Lower leg skin (tissue), 4 donors: Measurements from ENCODE around the gene SH3D21. TPM values are rescaled to one million over a fixed set of nuclear protein-coding genes. Genes with fewer than 3 reads are reported as not detected.

Experiments used
- DNase-seq, 2 donors: peaks; one replicate each; pipeline ENCODE4 v3.0.0-alpha.2; 2019; ENCODE audit warnings: low spot score in 2 of 2
- H3K4me3 ChIP-seq: fragments of 200-600 bp; sonication (generic); 2 replicates; pipeline ENCODE4 v1.5.1; 2017; ENCODE audit warnings: mild to moderate bottlenecking, low read depth; ENCODE audit not compliant: poor library complexity, severe bottlenecking
- CTCF ChIP-seq, 3 donors: fragments of 450-650 bp; IDR thresholded peaks; one replicate each; pipeline ENCODE4 v1.5.1; 2016; ENCODE audit warnings: antibody characterized with exemption in 3 of 3, mild to moderate bottlenecking in 3 of 3, moderate library complexity in 2 of 3
- POLR2A ChIP-seq, 2 donors: fragments of 450-650 bp; IDR thresholded peaks; one replicate each; pipeline ENCODE4 v1.6.1; 2016 to 2017; ENCODE audit warnings: antibody characterized with exemption in 2 of 2, mild to moderate bottlenecking in 1 of 2, moderate library complexity in 1 of 2
- WGBS, 2 donors: methylation state at CpG; one replicate each; pipeline ENCODE4 v1.1.5; 2018; 5-methylcytosine and 5-hydroxymethylcytosine counted together
- intact Hi-C: fragments of 100-400 bp; cut with DNase I; formaldehyde crosslinking; loops from one replicate; pipeline ENCODE4 v1.15.0; 2023; ENCODE audit warnings: low total_unique reads
- total RNA-seq, 4 donors: library from RNA; depleted of rRNA; stranded (reverse); fragments of >200 nt; gene quantifications; one replicate each; pipeline ENCODE4 v1.1.0, GENCODE V29; 2016

Gene SH3D21
- total RNA-seq, 4 donors from 2014 or later = 9.8 to 20.9 (median 14.6) TPM

DNA sequence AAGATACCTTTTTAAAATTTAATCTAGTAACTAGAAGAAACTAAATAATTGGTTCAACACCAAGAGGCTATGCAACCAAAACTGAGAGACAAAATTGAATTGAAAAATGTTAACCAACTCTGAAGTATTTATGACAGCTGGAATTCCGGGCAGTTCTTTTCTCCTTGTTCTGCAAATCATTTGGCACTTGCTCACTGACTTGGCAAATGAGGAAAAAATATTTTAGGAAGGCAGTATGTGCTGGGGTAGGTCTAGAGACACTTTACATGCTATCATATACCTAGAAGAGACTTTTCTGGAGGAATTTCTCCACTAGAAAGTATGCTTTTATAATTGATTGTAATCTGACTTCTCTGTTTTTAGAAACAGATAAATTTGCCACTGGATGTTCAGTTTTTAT lies 22.1 kb upstream of the SH3D21 start:
- intact Hi-C loops = no loop called here
- TF ChIP-seq POLR2A (IDR thresholded peaks at IDR 0.05) = no peak
- H3K4me3 ChIP-seq = no peak overlapping the region
- no peak for DNase-seq
- 40 to 45% methylated on average over 1 of the region's 1 CpG for WGBS, 2 donors

GRCh38 chr1:36284517-36284916 lies 21.7 kb upstream of the SH3D21 start:
- no peak overlapping the region for H3K4me3 ChIP-seq
- no peak for DNase-seq
- intact Hi-C loops = no loop called here
- WGBS, 2 donors = 52 to 65% methylated on average over 1 of the region's 1 CpG
- TF ChIP-seq CTCF (IDR thresholded peaks at IDR 0.05) = no peak
- no peak for TF ChIP-seq POLR2A (IDR thresholded peaks at IDR 0.05)

DNA sequence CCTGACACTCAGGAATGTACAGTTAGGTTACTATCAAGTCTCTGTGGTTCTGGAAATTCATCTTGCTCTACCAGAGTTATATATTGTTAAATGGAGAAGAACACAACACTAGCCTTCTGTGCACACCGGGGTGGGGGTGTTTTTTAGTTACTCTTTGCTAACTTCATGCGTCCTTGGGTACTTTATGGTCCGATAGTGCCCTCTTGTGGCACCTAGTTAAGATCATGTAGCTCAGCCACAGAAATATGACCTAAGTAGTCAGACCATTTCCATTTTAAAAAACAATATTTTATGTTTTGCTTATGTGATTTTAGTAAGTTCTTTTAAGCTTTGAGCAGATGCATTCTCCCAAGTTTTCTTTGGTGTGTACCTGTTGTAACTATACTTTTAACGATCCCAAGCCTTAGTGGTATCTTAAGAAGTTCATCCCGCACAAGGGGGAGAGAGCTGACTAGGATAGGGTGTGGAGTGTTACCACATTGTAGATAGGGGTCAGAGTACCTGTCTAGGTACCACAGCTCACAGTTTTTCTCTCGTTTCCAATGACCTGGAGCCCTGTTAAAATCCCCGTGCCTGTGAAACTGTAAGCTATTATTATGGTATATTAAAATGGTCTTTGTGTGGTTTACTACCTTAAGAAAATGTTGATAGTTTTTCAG lies 20.6 kb upstream of the SH3D21 start:
- 44 to 46% methylated on average over 7 of the region's 7 CpGs for WGBS, 2 donors
- TF ChIP-seq CTCF (IDR thresholded peaks at IDR 0.05) = peak in 1 of 3 donors; percentile 37
- no peak for TF ChIP-seq POLR2A (IDR thresholded peaks at IDR 0.05)
- H3K4me3 ChIP-seq = no peak overlapping the region
- peak in 1 of 2 donors; percentile 80 for DNase-seq
- intact Hi-C loops = loop anchor here (5.0 kb wide), 1 partner anchor 183 kb away; no protein-coding TSS in a partner anchor

DNA sequence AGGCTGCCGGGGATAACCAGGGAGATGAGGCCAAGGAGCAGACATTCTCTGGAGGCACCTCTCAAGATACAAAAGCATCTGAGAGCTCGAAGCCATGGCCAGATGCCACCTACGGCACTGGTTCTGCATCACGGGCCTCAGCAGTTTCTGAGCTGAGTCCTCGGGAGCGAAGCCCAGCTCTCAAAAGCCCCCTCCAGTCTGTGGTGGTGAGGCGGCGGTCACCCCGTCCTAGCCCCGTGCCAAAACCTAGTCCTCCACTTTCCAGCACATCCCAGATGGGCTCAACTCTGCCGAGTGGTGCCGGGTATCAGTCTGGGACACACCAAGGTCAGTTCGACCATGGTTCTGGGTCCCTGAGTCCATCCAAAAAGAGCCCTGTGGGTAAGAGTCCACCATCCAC lies 19.4 kb upstream of the SH3D21 start:
- no peak for TF ChIP-seq CTCF (IDR thresholded peaks at IDR 0.05)
- no peak for TF ChIP-seq POLR2A (IDR thresholded peaks at IDR 0.05)
- 92 to 93% methylated on average over 3 to 13 of the region's 13 CpGs for WGBS, 2 donors
- H3K4me3 ChIP-seq = no peak overlapping the region
- no peak for DNase-seq
- intact Hi-C loops = loop anchor here (5.0 kb wide), 1 partner anchor 185 kb away; no protein-coding TSS in a partner anchor

GRCh38 chr1:36287595-36287994 lies 18.6 kb upstream of the SH3D21 start:
- TF ChIP-seq CTCF (IDR thresholded peaks at IDR 0.05) (no peak), POLR2A (IDR thresholded peaks at IDR 0.05) (no peak)
- DNase-seq = no peak
- intact Hi-C loops = loop anchor here (5.0 kb wide), 1 partner anchor 185 kb away; no protein-coding TSS in a partner anchor
- H3K4me3 ChIP-seq = no peak overlapping the region
- 87 to 88% methylated on average over 5 of the region's 5 CpGs for WGBS, 2 donors

GRCh38 chr1:36295390-36295789 lies 10.8 kb upstream of the SH3D21 start:
- WGBS, 2 donors = 87% methylated on average over 2 of the region's 2 CpGs
- intact Hi-C loops = no loop called here
- no peak for TF ChIP-seq CTCF (IDR thresholded peaks at IDR 0.05)
- TF ChIP-seq POLR2A (IDR thresholded peaks at IDR 0.05) = no peak
- DNase-seq = no peak
- no peak overlapping the region for H3K4me3 ChIP-seq
